ENCODE data around the gene PGP.
A peak's percentile ranks its signal among the peaks of the same experiment; 100 is the strongest.

PGP gene

DNA sequence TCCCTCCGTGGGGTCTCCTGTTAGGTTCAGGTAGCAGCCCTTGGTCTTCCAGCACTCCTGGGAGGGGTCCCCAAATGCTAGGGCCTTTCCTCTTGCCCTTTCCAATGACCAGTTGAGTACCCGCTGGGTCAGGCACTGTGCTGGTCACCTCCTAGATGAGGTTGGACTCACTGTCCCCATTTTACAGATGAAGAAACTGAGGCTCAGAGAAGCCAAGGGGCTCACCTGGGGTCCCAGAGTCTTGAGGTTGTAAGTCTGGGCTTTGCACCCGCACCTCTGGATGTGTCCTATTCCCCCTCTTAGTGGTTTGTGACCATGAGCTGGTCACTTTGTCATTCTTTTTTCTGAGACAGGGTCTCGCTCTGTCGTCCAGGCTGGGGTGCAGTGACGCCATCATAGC, 16.9 kb downstream of the PGP start:
- DNase-seq = no peak

DNA sequence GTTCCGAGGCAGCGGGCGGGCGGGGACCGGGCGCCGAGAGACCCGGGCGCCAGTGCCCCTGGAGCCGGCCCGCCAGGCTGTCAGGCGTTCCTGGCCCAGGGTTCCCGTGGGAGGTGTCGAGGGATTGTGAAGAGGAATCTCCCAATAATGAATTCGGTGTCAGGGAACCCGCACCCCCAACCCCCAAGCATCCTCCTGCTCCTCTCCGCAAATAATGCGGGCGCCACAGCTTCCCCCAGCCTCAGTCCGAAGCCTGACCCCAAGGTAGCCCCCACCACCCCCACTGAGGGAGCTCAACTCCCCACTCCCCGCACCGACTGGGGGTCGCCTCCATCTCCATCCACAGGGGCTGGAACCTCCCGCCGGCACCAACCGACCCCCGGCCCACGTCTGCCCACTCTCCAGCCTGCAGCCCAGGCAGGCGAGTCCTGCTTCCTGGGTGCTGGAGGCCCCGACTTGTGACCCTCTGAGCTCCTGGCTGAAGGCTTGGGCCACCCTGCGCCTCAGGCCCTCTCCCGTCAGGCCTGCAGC, 17.6 kb downstream of the PGP start:
- no peak for DNase-seq

DNA sequence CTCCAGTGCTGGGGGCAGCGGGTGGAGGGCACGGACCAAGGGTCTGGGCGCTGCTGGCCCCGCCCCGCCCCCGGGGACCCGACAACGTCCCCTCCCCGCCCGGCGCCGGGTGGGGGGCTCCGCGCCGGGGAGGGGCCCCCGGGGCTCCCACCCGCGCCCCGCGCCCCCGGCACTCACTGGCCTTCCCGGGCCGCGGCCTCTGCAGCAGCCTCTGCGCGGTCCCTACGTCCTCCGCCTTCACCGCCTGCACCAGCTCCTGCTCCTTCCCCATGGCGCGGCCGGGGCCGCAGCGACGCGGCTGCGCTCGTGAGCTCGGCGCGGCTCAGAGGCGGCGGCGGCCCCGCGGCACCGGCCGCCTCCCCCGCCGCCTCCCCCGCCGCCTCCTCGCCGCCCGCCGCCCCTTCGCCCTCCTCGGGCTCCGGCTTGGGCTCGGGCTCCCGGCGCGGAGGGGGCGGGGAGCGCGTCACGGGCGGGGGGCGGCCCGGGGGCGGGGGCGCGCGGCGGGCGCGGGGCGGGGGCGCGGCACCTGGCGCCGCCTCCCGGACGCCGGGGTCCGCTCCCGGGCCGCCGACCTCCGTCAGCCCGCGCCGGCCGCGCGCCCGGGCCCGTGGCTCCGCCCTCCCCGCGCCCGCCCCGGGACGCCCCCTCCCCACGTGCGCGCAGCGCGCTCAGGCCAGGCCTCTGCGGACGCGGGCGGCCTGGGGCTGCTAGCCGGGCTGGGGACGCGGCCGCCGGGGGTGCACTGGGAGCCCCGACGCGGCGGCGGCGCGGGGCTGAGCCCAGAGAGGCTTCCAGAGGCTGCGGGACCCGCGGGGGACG, 18.3 kb downstream of the PGP start, which contains the start of gene CASKIN1:
Gene CASKIN1 (minus strand): TSS at position 444 of the 819 bp plus-strand sequence. CDS start 173 bp downstream, at position 271.
- no peak for DNase-seq

DNA sequence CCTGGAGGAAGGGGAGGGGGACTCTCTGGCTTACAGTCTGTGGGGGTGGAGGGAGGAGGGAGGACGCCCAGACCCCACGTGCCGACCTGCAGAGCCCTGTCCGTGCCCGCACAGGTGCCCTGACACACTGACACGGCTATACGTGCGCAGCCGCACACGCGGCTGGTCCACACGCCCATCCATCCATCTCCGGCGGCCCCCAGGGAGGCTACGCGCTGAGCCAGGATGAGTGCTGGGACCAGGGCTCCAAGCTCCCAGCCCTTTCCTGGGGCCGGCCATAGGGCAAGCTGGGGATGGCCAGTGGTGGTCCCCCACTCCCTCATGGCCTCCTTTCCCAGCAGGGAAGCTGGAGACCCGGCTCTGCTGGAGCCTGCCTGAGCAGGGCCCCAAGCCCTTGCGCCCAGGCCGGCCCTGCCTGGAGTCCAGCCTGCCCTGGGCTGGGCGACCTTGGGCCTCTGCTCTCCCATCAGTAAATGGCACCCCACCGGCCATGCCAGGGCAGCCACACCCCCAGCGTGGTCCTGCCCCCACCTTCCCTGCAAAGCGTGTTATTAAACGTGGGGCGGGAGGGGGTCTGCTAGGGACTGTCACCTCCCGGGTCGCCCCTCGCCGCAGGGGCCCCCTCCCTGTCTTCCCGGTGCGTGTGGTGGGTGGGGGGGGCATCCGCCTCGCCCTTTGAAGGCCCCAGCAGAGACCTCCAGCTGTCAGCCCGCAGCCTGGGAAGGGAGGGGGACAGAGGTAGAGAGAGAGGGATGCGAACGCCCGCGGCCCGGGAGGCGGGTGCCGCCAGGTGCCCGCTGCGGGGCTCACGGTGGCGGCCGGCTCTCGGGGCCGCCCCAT, 19.1 kb downstream of the PGP start:
- DNase-seq = no peak

DNA sequence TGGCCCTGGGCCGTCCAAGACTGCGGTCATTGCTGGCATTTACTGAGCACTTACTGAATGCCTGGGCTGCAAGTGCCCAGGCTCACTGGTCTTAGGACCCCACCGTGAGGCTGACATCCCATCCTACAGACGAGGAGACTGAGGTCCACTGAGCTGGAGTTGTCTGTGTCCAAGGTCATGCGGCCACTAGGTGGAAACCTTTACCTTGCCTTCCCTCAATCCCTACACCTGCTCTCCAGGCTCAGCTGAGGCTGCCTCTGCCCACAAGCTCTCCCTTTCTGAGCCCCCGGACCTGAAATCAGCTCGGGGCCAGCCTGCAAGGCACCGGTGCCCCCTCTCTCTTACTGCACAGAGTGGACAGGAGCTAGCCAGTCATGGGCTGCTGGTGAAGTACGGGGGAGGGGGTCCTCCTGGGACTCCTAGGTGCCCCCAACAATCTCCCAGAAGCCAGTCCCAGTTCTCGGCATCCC, 19.8 kb downstream of the PGP start:
- peak; percentile 45 for DNase-seq

DNA sequence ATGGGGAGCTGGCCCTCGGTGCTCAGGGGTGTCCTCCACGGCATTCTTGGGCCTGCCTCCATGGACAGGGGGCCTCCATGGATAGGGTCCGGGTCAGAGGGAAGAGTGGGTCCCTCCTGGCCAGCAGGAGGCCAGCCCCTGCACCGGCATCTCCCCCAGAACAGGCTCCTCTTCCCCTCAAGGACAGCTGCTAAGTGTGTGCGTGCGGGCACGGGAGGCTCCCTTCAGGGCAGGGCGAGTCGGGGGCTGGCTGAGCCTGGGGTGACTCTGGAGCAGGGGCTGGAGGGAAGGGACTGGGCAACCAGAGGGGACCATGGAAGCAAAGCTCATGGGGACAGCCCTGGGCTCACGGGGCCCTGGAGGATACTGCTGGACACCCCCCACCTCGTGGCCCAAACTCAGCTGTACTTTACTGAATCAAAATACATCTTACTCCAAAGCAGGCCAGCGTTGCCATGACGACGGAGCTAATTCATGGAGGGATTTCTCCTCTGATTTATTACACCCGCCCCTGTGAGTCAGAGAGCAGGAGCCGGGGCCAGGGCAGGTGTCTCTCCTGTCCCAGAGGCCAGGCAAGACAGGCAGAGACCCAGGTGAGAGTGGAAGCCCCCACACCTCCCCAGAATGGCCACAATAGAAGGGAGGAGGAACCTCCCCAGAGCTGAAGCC, 20.3 kb downstream of the PGP start:
- DNase-seq = no peak

DNA sequence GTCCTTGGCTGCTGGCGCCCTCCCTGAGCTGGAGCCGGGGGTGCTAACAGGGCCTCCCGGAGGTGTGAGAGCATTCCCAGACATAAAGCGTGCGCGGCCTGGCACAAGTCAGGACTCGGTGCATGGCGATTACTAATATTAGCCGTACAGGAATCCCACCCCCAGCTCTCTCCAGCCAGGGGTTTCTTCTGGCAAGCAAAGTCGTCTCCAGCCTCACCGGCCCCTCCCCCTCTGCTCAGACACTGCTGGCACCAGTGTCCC, 23.3 kb downstream of the PGP start:
- no peak for DNase-seq

DNA sequence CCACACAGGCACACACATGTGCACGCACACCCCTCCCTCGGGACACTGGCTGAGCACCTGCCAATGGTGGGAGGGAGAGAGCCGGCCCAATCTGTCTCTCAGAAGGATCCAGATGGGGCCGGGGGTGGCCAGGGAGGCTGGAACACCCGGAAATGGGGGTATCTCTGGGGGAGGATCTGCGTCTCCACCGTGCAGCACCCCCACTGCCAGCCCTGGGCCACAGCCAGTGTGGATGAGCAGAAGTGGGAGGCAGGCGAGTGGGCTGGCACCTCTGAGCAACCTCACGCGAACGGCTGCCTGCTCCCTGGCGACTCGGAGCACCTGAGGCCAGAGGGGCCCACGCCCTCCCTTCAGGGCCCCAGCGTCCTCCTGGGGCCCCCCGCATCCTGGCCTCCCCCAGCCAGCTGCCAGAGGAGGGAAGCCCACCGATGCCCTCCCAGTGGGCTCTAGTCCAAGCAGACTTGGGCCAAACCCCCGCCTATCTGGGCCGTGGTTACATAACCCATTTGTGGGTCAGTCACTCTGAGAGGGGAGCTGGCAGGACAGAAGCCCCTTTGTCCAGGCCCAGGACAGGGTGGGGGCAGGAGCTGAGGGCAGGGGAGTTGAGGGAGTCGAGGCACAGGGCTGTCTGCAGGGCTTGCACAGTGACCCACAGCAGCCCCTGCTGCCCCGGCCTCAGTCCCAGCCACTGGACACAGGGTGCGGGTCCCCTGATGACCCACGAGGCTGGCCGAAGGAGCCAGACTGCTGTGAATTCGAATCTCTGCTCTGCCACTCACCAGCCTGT, 23.8 kb downstream of the PGP start:
- no peak for DNase-seq

DNA sequence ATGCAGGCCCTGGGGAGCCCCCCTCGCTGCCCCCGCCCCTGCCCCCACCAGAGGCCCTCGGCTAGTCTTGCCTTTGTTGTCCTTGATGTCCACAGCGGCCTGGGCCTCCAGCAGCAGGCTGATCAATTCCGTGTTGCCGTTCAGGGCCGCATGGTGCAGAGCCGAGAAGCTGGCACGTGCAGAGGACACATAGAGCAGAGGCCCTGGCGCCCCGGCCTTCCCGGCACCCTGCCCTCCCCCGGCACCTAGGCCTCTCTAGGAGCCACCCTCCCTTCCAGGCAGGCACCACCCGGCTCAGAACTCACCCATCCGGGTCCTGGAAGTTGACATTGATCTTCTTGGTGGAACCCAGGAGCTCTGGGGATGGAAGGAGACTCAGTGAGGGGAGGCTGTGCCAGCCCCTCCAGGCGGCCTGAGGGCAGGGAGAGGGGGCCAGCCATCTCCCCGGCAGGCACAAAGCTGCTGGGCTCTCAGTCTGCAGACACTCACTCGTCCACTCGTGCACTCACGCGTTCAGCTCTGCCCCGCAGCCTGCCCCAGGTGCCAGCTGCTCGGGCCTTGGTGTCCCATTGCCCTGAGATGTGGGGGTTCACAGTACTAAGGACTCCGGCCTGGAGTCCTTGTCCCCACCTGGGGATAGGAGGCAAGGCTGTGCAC, 24.5 kb downstream of the PGP start:
- DNase-seq = no peak

DNA sequence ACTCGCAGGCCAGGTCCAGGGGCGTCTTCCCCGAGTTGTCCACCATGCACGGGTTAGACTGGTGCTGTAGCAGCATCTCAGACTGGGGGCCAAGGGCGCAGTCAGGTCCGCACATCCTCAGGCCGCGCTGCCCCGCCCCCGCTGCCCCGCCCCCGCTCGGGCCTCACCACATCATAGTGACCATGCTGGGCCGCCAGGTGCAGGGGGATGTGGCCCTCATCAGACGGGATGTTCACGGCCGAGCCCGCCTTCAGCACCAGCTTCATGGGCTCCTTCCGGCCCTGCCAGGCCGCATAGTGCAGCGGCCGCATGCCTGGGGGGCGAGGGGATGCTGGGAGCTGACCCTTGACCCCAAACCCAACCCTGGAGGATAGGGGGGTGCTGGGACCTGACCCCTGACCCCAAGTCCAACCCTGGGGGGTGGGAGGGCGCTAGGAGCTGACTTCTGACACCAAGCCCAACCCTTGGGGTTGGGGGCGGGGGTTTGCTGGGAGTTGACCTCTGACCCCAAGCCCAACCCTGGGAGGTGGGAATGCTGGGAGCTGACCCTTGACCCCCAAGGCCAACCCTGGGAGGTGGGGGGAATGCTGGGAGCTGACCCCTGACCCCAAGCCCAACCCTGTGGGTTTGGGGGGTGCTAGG, 25.3 kb downstream of the PGP start:
- no peak for DNase-seq

DNA sequence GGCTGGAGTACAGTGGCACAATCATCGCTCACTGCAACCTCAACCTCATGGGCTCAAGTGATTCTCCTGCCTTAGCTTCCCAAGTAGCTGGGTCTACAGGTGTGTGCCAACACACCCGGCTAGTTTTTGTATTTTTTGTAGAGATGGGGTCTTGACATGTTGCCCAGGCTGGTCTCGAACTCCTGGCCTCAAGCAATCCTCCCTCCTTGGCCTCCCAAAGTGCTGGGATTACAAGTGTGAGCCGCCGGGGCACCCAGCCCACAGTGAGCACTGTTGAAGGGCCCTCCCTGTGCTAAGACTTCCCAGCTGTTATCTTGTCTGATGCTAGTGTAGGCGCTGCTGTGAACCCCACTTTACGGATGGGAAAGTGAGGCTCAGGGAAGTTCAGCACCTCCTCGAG, 26.2 kb downstream of the PGP start:
- no peak for DNase-seq

DNA sequence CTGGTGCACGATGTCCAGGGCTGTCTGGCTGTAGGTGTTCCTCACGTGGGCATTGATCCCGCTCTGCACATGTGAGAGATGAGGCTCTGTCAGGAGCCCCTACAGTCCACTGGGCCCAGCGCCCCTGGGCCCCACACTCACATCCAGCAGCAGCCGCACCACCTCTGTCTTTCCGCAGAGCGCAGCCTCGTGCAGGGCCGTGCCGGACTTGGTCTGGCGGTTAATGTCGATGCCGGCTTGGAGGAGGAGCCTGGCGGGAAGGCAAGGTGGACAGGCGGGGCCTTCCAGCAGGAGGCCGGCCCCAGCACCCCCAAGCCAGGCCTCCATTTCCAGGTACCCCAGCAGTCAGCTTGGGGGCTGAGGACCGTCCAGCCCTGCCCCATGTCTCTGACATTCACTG, 27.4 kb downstream of the PGP start:
- no peak for DNase-seq

DNA sequence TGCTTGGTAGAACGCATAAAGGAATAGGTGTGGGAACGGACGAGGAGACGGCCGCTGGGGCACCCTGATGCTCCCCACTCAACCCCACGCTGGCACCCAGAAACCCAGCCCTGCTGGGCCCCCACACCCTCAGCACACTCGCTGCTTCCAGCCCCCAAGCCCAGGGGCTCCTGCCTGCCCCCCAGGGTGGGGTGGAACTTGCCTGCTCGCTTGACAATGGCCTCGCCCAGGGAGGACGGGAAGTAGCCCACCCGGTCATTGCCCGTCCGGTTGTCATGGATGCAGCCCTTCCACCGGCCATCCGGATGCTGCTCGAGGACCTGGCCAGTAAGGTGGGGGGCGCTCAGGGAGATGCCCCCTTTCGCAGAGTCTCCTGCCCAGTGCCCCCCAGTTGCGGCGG, 28.1 kb downstream of the PGP start:
- DNase-seq = no peak

DNA sequence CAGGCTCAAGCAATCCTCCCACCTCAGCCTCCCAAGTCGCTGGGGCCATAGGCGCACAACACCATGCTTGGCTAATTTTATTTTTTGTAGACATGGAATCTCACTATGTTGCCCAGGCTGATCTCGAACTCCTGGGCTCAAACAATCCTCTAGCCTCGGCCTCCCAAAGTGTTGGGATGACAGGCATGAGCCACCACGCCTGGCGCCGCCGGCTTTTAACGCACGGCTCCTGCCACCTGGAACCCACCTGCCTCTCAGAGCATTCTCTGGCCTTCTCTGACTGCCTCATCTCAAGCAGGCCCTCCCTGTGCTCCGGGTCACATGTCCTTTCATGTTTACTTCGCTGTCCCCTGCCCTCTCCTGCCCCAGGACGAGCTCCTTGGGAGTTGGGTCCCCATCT, 28.6 kb downstream of the PGP start:
- no peak for DNase-seq

DNA sequence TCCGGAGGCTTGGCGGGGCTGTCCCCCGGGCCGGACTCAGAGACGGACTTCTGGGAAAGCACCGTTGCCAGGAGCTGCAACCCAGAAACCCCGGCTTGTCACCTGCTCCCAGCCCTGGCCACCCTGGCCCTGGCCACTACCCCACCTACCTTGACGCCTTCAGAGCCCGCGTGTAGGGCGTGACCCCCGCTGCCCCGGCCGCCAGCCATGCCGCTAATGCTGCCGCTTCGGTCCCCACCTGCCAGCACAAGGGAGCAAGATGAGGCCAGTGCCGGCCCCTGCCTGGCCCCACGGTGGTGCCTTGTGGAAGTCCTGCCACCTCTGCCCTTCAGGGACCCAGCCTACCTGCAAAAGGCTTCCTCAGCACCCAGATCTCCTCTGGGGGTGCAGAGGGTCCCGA, 29.7 kb downstream of the PGP start:
- no peak for DNase-seq

DNA sequence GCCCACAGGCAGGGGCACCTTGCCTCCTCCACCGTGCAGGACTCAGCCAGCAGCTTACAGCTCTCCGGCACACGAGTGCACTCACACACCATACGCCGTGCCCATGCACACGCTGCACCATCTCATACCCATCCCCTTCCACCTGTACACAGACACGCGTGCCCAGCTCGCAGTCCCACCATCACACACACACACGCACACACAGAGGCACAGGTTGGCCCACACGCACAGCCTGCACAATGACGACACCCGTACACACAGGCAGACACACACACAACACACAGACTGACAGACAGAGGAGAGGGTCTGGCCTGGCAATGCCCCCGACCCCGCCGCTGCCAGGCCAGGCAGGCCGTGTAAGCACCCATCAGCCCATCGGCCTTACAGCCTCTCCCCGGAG, 30.3 kb downstream of the PGP start:
- no peak for DNase-seq

DNA sequence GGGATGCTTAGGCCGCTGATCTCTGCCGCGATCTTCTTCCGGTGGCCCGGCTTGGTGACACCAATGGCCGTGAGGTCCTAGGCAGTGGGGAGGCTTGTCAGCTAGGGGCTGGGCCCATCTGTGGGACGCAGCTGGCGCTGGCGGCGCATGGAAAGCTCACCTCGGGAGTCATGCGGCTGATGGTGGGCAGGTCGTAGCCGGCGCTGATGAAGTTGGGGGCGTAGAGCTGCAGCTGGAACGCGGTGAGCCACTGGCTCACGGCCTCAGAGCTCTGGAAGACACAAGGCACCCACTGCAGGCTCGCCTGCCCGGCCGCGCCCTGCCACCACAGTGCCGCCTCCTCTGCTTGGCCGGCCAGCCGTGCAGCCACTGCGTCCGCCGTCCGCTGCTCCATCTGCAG, 31.0 kb downstream of the PGP start:
- no peak for DNase-seq

DNA sequence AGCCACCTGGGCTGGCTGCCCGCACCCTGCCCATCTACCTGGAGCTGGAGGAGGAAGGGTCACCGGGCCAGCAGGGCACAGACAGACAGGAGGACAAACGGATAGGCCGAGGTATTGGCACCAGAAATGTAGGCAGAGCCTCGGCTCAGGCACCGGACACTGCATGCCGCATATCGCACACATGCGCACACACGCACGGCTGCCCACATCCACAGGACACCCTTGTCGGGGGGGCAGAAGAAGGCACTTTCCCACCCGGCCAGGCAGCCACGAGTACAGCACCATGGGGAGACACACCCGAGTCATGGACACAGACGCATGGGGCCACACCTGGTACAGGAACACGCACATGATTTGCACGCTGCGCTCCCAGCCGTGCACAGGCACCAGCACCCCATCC, 32.7 kb downstream of the PGP start:
- no peak for DNase-seq

DNA sequence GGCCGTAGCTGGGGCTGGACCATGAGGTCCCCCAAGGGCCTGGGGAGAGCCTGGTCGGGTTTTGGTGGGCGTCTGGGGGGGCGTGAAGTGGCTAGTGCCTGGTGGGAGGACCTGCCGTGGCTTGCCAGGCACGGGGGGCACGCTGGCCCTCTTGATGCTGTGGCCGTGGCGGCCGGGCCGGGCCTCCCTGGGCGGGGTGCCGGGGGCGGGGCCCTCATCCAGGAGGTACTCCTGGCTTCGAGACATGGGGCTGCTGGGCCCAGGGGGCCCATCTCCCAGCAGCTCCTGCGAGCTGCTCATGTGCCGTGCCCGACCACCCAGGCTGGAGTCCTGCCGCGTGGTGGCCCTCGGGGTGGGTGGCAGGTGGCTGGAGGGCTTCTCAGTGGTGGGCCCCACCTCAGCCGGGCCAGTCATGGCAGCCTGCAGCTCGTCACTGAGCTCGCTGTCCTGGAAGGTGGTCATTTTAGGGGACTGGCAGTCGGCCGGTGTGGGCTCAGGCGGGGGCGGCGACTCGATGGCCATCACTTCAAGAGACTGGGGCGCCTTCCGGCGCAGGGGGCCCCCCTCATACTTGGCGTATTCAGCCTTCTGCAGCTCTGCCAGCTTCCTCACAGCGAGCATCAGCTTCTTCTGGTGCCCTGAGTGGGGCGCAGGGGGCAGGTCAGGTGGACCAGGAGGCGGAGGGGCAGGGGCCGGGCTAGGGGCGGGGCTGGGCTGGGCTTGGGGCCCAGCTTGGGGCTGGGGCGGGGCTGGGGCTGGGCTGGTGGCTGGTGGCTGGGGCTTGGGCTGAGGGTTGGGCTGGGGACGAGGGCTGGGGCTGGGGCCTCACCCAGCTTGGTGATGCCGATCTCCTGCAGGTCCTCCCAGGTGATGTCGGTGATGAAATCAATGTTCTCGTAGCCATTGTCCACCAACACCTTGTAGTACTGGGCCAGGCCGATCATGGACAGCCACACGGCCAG, 33.4 kb downstream of the PGP start:
- no peak for DNase-seq

DNA sequence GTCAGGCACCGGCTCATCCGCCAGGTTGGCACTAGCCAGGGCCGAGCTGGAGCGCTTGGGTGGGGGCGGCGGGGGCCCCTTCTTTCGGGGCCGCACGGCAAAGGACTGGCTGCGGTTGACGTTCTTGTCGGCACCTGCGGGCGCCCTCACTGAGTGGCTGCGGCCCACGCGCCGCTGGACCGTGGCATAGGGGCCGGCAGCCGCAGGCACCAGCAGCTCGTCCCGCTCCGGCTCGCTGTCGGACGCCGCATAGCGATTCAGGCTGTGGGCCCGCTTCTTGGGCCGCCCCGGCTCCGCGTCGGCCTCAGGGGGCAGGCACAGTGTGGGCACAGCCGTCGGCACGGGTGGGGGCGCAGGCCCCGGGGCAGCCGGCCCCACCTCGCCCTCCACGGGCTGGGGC, 34.2 kb downstream of the PGP start:
- no peak for DNase-seq

Data from stimulated activated CD4-positive, alpha-beta T cell treated with anti-CD3 and anti-CD28 coated beads, Interleukin-1b, Interleukin-23, amount 100 ng/mL, for 48 hours (primary cell).